ENCODE data around the gene BRIX1. TPM values are rescaled to one million over a fixed set of nuclear protein-coding genes. Genes with fewer than 3 reads are reported as not detected.
A peak's percentile ranks its signal among the peaks of the same experiment; 100 is the strongest.
"Not testable (repeated sequence)": the region's sequence is repeated elsewhere in the genome, so short reads cannot be mapped to it uniquely, and the experiment has no call there.

BRIX1 gene
- total and polyA plus RNA-seq, 2 donors, result 32.8 to 40.6 TPM

- peaks cover 12 to 52% of the 10 kb centered on the region in 2 donors for H3K36me3 ChIP-seq (ENCODE audit: control insufficient read depth in 2 of 2, insufficient read depth in 2 of 2, low read length in 1 of 2)
- DNase-seq (ENCODE audit: low read depth in 6 of 9, low spot score in 9 of 9); H3K4me3 ChIP-seq (ENCODE audit: low read length in 2 of 2); H3K9me3 ChIP-seq (ENCODE audit: control insufficient read depth in 2 of 2, insufficient read depth in 1 of 2, low read length in 1 of 2); H3K4me1 ChIP-seq (ENCODE audit: control insufficient read depth in 2 of 2, insufficient read depth in 2 of 2, low read length in 2 of 2); H3K27me3 ChIP-seq (ENCODE audit: control insufficient read depth in 2 of 2, insufficient read depth in 1 of 2, low read length in 1 of 2); H3K27ac ChIP-seq (ENCODE audit: low read depth in 1 of 2, low read length in 1 of 2): not testable (repeated sequence)
- WGBS, result 90% methylated on average over 9 of the region's 9 CpGs
These were observed 7.7 kb downstream of the BRIX1 start for GRCh38 chr5:34923256-34923655.

GRCh38 chr5:34923694-34924461 lies 8.4 kb downstream of the BRIX1 start:
- H3K4me3 ChIP-seq (ENCODE audit: low read length in 2 of 2), result no peak overlapping the region
- no peak overlapping the region for H3K27ac ChIP-seq (ENCODE audit: low read depth in 1 of 2, low read length in 1 of 2)
- WGBS, result 88% methylated on average over 3 of the region's 3 CpGs
- no peaks in the 10 kb centered on the region for H3K27me3 ChIP-seq (ENCODE audit: control insufficient read depth in 2 of 2, insufficient read depth in 1 of 2, low read length in 1 of 2)
- H3K4me1 ChIP-seq (ENCODE audit: control insufficient read depth in 2 of 2, insufficient read depth in 2 of 2, low read length in 2 of 2), result peaks cover 0 to under 1% of the 10 kb centered on the region in 2 donors
- no peak for DNase-seq (ENCODE audit: low read depth in 6 of 9, low spot score in 9 of 9)
- peaks cover 12 to 52% of the 10 kb centered on the region in 2 donors for H3K36me3 ChIP-seq (ENCODE audit: control insufficient read depth in 2 of 2, insufficient read depth in 2 of 2, low read length in 1 of 2)
- no peaks in the 10 kb centered on the region for H3K9me3 ChIP-seq (ENCODE audit: control insufficient read depth in 2 of 2, insufficient read depth in 1 of 2, low read length in 1 of 2)

- Histone ChIP-seq H3K27ac (ENCODE audit: low read depth in 1 of 2, low read length in 1 of 2) (no peak overlapping the region), H3K27me3 (ENCODE audit: control insufficient read depth in 2 of 2, insufficient read depth in 1 of 2, low read length in 1 of 2) (no peaks in the 10 kb centered on the region), H3K4me1 (ENCODE audit: control insufficient read depth in 2 of 2, insufficient read depth in 2 of 2, low read length in 2 of 2) (peaks cover 0 to 3% of the 10 kb centered on the region in 2 donors), H3K36me3 (ENCODE audit: control insufficient read depth in 2 of 2, insufficient read depth in 2 of 2, low read length in 1 of 2) (peaks cover 12 to 52% of the 10 kb centered on the region in 2 donors), H3K9me3 (ENCODE audit: control insufficient read depth in 2 of 2, insufficient read depth in 1 of 2, low read length in 1 of 2) (no peaks in the 10 kb centered on the region), H3K4me3 (ENCODE audit: low read length in 2 of 2) (no peak overlapping the region)
- DNase-seq (ENCODE audit: low read depth in 6 of 9, low spot score in 9 of 9), result no peak
These were observed 8.9 kb downstream of the BRIX1 start for GRCh38 chr5:34924462-34924765.

- H3K27ac ChIP-seq (ENCODE audit: low read depth in 1 of 2, low read length in 1 of 2), result no peak overlapping the region
- WGBS, result 98% methylated on average over 3 of the region's 3 CpGs
These were observed 10.9 kb downstream of the BRIX1 start for GRCh38 chr5:34926318-34926888.

GRCh38 chr5:34927785-34928184 lies 12.3 kb downstream of the BRIX1 start:
- H3K4me1 ChIP-seq (ENCODE audit: control insufficient read depth in 2 of 2, insufficient read depth in 2 of 2, low read length in 2 of 2), result peaks cover 4 to 6% of the 10 kb centered on the region in 2 donors
- over 99% methylated on average over 5 of the region's 5 CpGs for WGBS
- no peak for DNase-seq (ENCODE audit: low read depth in 6 of 9, low spot score in 9 of 9)

More at GRCh38 chr5:34926318-34926888, 10.9 kb downstream of the BRIX1 start:
- H3K9me3 ChIP-seq (ENCODE audit: control insufficient read depth in 2 of 2, insufficient read depth in 1 of 2, low read length in 1 of 2), result no peaks in the 10 kb centered on the region
- peaks cover 6 to 46% of the 10 kb centered on the region in 2 donors for H3K36me3 ChIP-seq (ENCODE audit: control insufficient read depth in 2 of 2, insufficient read depth in 2 of 2, low read length in 1 of 2)
- no peaks in the 10 kb centered on the region for H3K27me3 ChIP-seq (ENCODE audit: control insufficient read depth in 2 of 2, insufficient read depth in 1 of 2, low read length in 1 of 2)
- DNase-seq (ENCODE audit: low read depth in 6 of 9, low spot score in 9 of 9), result no peak
- H3K4me3 ChIP-seq (ENCODE audit: low read length in 2 of 2), result no peak overlapping the region
- peaks cover 4 to 6% of the 10 kb centered on the region in 2 donors for H3K4me1 ChIP-seq (ENCODE audit: control insufficient read depth in 2 of 2, insufficient read depth in 2 of 2, low read length in 2 of 2)

GRCh38 chr5:34928267-34928666 lies 12.8 kb downstream of the BRIX1 start:
- H3K27ac ChIP-seq (ENCODE audit: low read depth in 1 of 2, low read length in 1 of 2), result no peak overlapping the region

More at GRCh38 chr5:34927785-34928184, 12.3 kb downstream of the BRIX1 start:
- Histone ChIP-seq H3K27ac (ENCODE audit: low read depth in 1 of 2, low read length in 1 of 2) (no peak overlapping the region), H3K4me3 (ENCODE audit: low read length in 2 of 2) (no peak overlapping the region), H3K36me3 (ENCODE audit: control insufficient read depth in 2 of 2, insufficient read depth in 2 of 2, low read length in 1 of 2) (peaks cover 6 to 35% of the 10 kb centered on the region in 2 donors), H3K27me3 (ENCODE audit: control insufficient read depth in 2 of 2, insufficient read depth in 1 of 2, low read length in 1 of 2) (no peaks in the 10 kb centered on the region), H3K9me3 (ENCODE audit: control insufficient read depth in 2 of 2, insufficient read depth in 1 of 2, low read length in 1 of 2) (no peaks in the 10 kb centered on the region)

GRCh38 chr5:34929134-34929719 lies 13.7 kb downstream of the BRIX1 start, which contains the start of gene DNAJC21:
DNAJC21 (plus strand) TSS chr5:34929559; CDS start chr5:34929820, 261 bp downstream.
- WGBS, result under 1% methylated on average over 63 of the region's 63 CpGs
- Histone ChIP-seq H3K9me3 (ENCODE audit: control insufficient read depth in 2 of 2, insufficient read depth in 1 of 2, low read length in 1 of 2) (no peaks in the 10 kb centered on the region), H3K36me3 (ENCODE audit: control insufficient read depth in 2 of 2, insufficient read depth in 2 of 2, low read length in 1 of 2) (peaks cover 0 to 21% of the 10 kb centered on the region in 2 donors), H3K27me3 (ENCODE audit: control insufficient read depth in 2 of 2, insufficient read depth in 1 of 2, low read length in 1 of 2) (no peaks in the 10 kb centered on the region), H3K27ac (ENCODE audit: low read depth in 1 of 2, low read length in 1 of 2) (peak within 1 kb of the TSS; percentile 82 to 87), H3K4me3 (ENCODE audit: low read length in 2 of 2) (peak within 1 kb of the TSS; percentile 71 to 79), H3K4me1 (ENCODE audit: control insufficient read depth in 2 of 2, insufficient read depth in 2 of 2, low read length in 2 of 2) (peaks cover 4 to 6% of the 10 kb centered on the region in 2 donors)
- DNase-seq (ENCODE audit: low read depth in 6 of 9, low spot score in 9 of 9), result peak; percentile 79 to 97 (median 94)

More at GRCh38 chr5:34928267-34928666, 12.8 kb downstream of the BRIX1 start:
- Histone ChIP-seq H3K4me1 (ENCODE audit: control insufficient read depth in 2 of 2, insufficient read depth in 2 of 2, low read length in 2 of 2) (peaks cover 4 to 6% of the 10 kb centered on the region in 2 donors), H3K9me3 (ENCODE audit: control insufficient read depth in 2 of 2, insufficient read depth in 1 of 2, low read length in 1 of 2) (no peaks in the 10 kb centered on the region), H3K36me3 (ENCODE audit: control insufficient read depth in 2 of 2, insufficient read depth in 2 of 2, low read length in 1 of 2) (peaks cover 3 to 31% of the 10 kb centered on the region in 2 donors), H3K27me3 (ENCODE audit: control insufficient read depth in 2 of 2, insufficient read depth in 1 of 2, low read length in 1 of 2) (no peaks in the 10 kb centered on the region), H3K4me3 (ENCODE audit: low read length in 2 of 2) (no peak overlapping the region)
- no peak for DNase-seq (ENCODE audit: low read depth in 6 of 9, low spot score in 9 of 9)
- 96% methylated on average over 5 of the region's 5 CpGs for WGBS

GRCh38 chr5:34929720-34930461 lies 14.4 kb downstream of the BRIX1 start:
- H3K4me1 ChIP-seq (ENCODE audit: control insufficient read depth in 2 of 2, insufficient read depth in 2 of 2, low read length in 2 of 2), result peaks cover 4 to 6% of the 10 kb centered on the region in 2 donors
- H3K9me3 ChIP-seq (ENCODE audit: control insufficient read depth in 2 of 2, insufficient read depth in 1 of 2, low read length in 1 of 2), result no peaks in the 10 kb centered on the region
- H3K27me3 ChIP-seq (ENCODE audit: control insufficient read depth in 2 of 2, insufficient read depth in 1 of 2, low read length in 1 of 2), result no peaks in the 10 kb centered on the region
- H3K27ac ChIP-seq (ENCODE audit: low read depth in 1 of 2, low read length in 1 of 2), result peak overlapping the region; percentile 82 to 87
- WGBS, result under 1% methylated on average over 70 of the region's 70 CpGs
- DNase-seq (ENCODE audit: low read depth in 6 of 9, low spot score in 9 of 9), result peak in 6 of 9 donors; percentile 41 to 81 (median 56)
- peak overlapping the region; percentile 71 to 79 for H3K4me3 ChIP-seq (ENCODE audit: low read length in 2 of 2)
- peaks cover 0 to 17% of the 10 kb centered on the region in 2 donors for H3K36me3 ChIP-seq (ENCODE audit: control insufficient read depth in 2 of 2, insufficient read depth in 2 of 2, low read length in 1 of 2)
